Measurements from ENCODE around the gene SGO2.

- TF ChIP-seq POLR2AphosphoS5 (IDR thresholded peaks at IDR 0.05; ENCODE audit: borderline replicate concordance, low read depth, low read length) (no peak), EZH2 (IDR thresholded peaks at IDR 0.05) (no peak), FOXP2 (optimal IDR thresholded peaks at IDR 0.05; ENCODE audit: control extremely low read depth, extremely low read length, insufficient read depth) (no peak)
Observed at GRCh38 chr2:200618054-200618419, 92.0 kb downstream of the SGO2 start.

All from SK-N-MC (cell line).